ENCODE measurements around the gene TRIOBP.

Gene TRIOBP

DNA sequence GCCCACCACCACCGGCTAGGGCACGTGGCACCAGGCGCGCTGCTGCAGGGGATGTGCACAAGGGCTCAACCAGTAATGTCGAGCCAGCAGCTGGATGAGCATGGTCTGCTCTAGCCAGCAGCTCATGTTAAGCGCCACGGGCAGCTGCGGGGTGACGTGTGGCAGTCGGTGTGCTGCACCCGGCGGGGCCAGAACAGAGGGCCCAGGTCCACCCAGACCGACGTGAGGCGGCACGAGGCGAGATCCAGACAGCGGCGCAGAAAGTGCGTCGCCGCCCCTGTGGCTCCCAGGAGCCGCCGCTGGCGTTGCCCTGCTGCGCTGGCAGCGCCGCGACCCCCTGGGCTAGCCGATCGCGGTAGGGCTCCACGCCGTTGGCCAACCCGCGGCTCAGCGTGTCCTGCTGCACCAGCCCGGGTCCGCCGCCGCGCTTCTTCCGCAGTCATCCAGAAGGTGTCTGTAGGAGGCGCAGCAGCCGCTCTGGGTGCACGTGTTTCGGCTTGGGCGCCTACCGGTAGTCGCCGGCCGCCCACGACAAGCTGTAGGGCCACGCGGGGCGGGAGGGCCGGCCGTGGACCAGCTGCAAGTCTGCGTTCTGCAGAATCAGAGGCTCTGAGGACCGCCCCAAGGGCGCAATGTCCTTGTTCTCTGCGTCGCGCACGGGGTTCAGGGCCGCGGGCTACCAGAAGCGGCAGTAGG, 121.7 kb downstream of the TRIOBP start:
- TF ChIP-seq TAF1 (IDR thresholded peaks at IDR 0.05; ENCODE audit: borderline replicate concordance, insufficient read depth, low read length) (no peak), POLR2AphosphoS5 (IDR thresholded peaks at IDR 0.05; ENCODE audit: low read depth, low read length) (no peak), SIN3A (IDR thresholded peaks at IDR 0.05; ENCODE audit: borderline replicate concordance, insufficient read depth, low read length) (no peak)

GRCh38 chr22:37819105-37819433, 122.2 kb downstream of the TRIOBP start:
- TF ChIP-seq SIN3A (IDR thresholded peaks at IDR 0.05; ENCODE audit: borderline replicate concordance, insufficient read depth, low read length) (no peak), TAF1 (IDR thresholded peaks at IDR 0.05; ENCODE audit: borderline replicate concordance, insufficient read depth, low read length) (no peak), FOXP2 (optimal IDR thresholded peaks at IDR 0.05; ENCODE audit: borderline replicate concordance, extremely low read depth, extremely low read length, insufficient read depth) (no peak)

- TF ChIP-seq FOXP2 (optimal IDR thresholded peaks at IDR 0.05; ENCODE audit: borderline replicate concordance, extremely low read depth, extremely low read length, insufficient read depth) (no peak), POLR2AphosphoS5 (IDR thresholded peaks at IDR 0.05; ENCODE audit: low read depth, low read length) (no peak), TAF1 (IDR thresholded peaks at IDR 0.05; ENCODE audit: borderline replicate concordance, insufficient read depth, low read length) (no peak), SIN3A (IDR thresholded peaks at IDR 0.05; ENCODE audit: borderline replicate concordance, insufficient read depth, low read length) (no peak)
- TF ChIP-seq, protein P1, sequence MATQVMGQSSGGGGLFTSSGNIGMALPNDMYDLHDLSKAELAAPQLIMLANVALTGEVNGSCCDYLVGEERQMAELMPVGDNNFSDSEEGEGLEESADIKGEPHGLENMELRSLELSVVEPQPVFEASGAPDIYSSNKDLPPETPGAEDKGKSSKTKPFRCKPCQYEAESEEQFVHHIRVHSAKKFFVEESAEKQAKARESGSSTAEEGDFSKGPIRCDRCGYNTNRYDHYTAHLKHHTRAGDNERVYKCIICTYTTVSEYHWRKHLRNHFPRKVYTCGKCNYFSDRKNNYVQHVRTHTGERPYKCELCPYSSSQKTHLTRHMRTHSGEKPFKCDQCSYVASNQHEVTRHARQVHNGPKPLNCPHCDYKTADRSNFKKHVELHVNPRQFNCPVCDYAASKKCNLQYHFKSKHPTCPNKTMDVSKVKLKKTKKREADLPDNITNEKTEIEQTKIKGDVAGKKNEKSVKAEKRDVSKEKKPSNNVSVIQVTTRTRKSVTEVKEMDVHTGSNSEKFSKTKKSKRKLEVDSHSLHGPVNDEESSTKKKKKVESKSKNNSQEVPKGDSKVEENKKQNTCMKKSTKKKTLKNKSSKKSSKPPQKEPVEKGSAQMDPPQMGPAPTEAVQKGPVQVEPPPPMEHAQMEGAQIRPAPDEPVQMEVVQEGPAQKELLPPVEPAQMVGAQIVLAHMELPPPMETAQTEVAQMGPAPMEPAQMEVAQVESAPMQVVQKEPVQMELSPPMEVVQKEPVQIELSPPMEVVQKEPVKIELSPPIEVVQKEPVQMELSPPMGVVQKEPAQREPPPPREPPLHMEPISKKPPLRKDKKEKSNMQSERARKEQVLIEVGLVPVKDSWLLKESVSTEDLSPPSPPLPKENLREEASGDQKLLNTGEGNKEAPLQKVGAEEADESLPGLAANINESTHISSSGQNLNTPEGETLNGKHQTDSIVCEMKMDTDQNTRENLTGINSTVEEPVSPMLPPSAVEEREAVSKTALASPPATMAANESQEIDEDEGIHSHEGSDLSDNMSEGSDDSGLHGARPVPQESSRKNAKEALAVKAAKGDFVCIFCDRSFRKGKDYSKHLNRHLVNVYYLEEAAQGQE (IDR thresholded peaks at IDR 0.05; ENCODE audit: insufficient read depth in 1 of 2, low read depth in 2 of 2, low read length in 2 of 2) = no peak
Observed at GRCh38 chr22:37820350-37820749, 123.5 kb downstream of the TRIOBP start.

DNA sequence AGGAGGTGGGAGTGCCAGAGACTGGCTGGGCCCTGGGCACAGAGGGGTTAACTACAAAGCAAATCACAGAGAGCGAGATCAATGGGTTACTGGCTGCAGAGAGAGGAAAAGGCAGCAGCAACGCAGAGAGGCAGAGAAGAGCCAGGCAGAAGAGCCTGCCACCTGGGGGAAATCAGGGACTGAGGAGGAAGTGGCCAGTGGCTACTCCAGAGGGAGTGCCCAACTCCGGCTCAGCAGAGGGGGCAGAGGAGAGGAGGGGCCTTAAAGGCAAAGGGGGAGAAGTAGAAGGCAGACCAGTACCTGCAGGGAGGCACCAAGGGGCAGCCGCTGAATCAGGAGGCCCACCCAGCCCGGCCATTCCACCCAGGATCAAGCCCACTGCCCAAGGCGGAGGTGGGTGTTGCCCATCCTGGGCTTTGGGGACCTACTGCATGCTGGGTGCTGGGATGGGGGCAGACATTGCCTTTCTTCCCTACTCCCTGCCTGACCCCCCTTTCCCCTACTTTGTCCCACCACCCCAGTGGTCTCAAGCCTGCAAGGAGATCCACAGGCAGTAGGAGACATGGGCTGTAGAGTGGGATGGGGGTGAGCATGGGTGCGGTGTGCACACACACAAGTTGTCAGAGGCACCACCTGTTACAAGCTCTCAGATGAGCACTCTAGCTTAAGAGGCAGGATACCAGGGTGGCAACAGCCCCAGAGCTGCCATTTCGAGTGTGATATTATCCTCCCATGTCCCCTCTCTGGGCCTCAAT, 125.4 kb downstream of the TRIOBP start:
- no peak for TF ChIP-seq SIN3A (IDR thresholded peaks at IDR 0.05; ENCODE audit: borderline replicate concordance, insufficient read depth, low read length)

- no peak for TF ChIP-seq SIN3A (IDR thresholded peaks at IDR 0.05; ENCODE audit: borderline replicate concordance, insufficient read depth, low read length)
Observed at GRCh38 chr22:37823134-37823985, 126.5 kb downstream of the TRIOBP start, which contains the start of gene GALR3. Gene GALR3, plus strand, starts transcription at chr22:37823382. Its CDS starts 25 bp downstream, at chr22:37823407.

GRCh38 chr22:37824674-37825641, 128.1 kb downstream of the TRIOBP start:
- TF ChIP-seq, protein P1 (IDR thresholded peaks at IDR 0.05; ENCODE audit: insufficient read depth in 1 of 2, low read depth in 2 of 2, low read length in 2 of 2) = no peak
- no peak for TF ChIP-seq TAF1 (IDR thresholded peaks at IDR 0.05; ENCODE audit: borderline replicate concordance, insufficient read depth, low read length)
- no peak for TF ChIP-seq POLR2AphosphoS5 (IDR thresholded peaks at IDR 0.05; ENCODE audit: low read depth, low read length)
